GM19372 (cell line): ENCODE data around the gene SYTL4.
"Not testable (repeated sequence)": the region's sequence is repeated elsewhere in the genome, so short reads cannot be mapped to it uniquely, and the experiment has no call there.

ENCODE experiments used
- ATAC-seq: cut with Tn5 transposase; IDR thresholded peaks from one replicate; pipeline ENCODE4 v1.9.1; 2021; ENCODE audit warnings: mild to moderate bottlenecking, low read depth, moderate library complexity; ENCODE audit not compliant: unreplicated experiment

Gene SYTL4

DNA sequence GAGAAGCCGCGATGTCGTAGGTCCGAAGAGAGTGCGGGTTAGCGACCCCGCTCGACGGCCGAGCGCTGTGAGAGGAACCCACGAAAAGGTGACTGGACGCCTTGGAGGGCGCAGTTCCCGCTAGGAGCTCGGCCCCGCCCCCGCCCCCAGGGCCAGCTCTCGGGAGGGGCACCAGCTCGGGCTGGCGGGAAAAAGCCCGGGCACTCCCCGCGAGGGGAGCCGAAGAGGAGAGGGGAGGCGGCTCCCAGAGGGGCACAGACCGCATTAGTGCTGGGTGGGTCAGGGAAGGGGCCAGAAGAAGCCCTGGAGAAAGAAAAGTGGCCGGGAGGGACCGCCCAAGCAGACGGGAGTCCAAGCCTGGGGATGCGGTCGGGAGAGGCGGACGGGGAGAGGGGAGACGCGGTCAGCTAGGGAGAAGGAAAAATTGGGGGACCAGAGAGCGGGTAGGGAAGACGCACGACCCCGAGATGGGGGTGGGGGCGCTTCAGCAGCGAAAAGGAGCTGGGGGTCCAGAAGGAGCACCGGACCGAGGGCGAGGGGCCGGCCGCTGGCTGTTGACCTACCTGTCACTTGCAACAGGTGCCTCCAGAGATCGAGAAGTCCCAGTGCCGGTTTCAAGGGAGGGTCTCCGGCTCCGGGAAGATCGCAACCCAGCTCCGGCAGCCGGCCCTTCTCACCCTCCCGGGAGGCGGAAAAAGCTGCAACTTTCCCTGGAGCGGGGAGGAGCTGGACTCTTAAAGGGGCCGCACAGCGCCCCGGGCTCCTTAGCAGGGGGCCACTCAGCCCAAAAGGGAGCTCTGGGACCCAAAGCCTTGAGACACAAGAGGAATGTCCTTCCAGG is at the start of gene SYTL4:
SYTL4 (minus strand) TSS at position 681 of the 841 bp plus-strand sequence. CDS start 30,084 bp downstream, outside the sequence.
- ATAC-seq: no peak

DNA sequence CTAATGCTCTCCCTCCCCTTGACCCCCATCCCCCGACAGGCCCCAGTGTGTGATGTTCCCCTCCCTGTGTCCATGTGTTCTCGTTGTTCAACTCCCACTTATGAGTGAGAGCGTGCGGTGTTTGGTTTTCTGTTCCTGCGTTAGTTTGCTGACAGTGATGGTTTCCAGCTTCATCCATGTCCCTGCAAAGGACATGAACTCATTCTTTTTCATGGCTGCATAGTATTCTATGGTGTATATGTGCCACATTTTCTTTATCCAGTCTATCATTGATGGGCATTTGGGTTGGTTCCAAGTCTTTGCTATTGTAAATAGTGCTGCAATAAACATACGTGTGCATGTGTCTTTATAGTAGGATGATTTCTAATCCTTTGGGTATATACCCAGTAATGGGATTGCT is 37.5 kb upstream of the SYTL4 start:
- not testable (repeated sequence) for ATAC-seq

DNA sequence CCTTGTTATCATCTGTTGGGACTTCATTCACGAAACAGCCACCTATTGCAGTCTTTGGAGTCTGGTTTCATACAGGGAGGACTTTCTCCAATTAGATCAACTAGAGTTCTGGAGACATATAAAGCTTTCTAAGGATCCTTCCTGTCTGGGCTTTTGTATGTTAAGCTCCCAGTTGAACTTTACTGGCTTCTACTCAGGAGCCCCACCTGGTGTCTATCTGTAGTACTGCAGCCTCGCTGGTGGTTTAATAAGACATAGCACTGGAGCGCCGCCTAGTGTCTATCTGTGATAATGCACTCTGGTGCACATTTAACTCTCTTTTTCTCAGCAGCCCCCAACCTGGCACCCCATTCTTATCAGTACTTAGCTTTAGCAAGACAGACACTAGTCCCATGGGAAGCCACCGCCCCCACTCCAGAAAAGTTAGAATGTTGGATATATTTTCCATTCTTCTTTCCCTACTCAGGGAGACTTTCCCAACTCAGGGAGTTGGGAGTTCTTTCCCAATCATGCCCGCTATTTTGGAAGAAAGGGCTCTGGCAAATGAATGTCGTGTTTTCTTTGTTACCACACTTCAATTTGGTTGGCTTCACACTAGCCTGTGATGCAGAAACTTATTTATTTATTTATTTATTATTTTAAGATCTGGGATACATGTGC is 36.9 kb upstream of the SYTL4 start:
- ATAC-seq: no peak

DNA sequence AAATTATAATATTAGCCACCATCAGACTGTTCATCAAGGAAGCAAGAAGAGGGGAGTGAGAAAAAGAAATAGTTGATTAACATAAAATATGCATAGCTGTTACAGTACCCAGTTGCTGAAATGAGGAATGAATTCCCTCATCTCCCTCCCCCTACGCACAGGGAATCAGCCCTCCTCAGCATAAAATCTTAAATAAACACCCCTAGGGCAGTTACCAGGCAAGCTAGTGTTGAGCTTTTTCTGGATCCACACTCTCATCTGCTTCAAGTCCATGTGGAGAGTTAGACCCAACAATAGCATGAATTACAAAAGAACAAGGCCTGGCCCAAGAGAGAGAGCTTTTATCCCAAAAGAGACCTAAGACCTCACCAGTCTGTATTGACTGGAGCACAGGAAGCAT is 19.0 kb upstream of the SYTL4 start:
- no peak for ATAC-seq

DNA sequence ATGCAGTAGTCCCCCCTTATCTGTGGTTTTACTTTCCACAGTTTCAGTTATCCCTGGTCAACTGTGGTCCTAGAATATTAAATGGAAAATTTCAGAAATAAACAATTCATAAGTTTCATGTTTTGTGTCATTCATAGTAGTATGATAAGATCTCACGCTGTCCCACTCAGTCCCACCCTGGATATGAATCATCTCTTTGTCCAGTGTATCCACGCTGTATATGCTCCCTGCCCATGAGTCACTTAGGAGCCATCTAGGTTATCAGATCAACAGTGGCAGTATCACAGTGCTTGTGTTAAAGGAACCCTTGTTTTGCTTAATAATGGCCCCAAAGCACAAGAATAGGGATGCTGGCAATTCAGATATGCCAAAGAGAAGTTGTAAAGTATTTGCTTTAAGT is 16.2 kb upstream of the SYTL4 start:
- ATAC-seq: no peak

DNA sequence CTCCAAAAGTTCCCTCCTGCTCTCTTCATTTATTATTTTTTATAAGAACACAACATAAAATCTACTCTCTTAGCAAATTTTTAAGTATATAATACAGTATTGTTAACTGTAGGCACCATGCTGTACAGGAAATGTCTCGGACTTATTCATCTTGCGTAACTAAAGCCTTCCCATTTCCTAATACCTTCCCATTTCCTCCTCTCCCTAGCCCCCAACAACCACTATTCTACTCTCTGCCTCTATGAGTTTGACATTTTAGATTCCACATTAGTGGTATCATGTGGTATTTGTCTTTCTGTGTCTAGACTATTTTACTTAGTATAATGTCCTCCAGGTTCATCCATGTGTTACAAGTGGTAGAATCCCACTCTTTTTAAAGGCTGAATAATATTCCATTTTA is 15.8 kb upstream of the SYTL4 start:
- ATAC-seq: no peak

DNA sequence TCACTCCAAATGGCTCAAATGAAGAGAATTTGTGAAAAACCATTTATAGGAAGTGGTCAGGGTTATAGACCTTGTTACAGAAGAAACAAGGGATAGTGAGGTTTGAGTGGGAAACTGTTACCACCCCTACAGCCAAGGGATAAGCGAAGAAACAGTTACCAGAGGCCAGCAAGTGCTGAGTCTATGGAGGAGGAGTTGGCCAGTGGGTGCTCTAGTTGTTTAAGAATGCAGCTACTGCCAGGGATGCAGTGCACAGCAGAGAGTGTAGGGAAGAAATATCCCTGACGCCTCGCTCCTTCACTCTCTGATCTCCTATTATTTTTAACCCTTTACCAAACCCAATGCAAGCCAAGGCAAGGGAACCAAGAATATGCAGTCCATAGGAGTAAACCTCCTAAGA is 15.2 kb upstream of the SYTL4 start:
- no peak for ATAC-seq

DNA sequence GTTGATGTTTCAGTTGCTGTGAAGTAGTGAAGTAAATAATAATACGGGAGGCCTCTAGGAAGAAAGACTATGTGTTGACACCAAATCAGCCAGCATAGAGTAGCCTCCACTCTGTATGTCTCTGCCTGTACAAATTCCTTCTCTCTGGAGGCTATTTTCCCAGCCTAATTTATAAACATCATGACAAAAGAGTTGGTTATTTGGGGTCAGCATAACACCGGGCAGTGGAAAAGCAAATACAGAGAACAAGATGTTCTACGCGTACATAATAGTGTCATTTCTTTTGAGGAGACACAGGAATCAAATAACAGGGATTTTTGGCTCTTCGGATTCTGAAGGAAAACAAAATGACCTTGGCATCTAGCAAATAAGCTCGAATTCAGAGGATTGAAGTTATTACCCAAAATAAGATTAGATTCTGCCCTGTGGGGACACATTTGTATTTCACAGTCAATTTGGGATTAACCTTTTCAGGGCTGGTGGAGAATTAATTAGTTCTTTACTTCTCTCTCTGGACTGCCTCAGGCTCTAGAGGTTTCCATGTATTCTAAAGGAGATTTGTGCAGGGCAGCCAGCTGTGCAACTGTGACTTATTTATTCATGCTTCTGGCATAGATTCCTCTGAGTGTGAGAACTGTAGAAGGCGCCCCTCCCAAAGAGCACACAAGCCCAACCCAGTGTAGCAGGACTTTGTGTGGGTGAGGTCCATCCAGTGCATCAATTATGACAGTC is 14.1 kb upstream of the SYTL4 start:
- no peak for ATAC-seq

DNA sequence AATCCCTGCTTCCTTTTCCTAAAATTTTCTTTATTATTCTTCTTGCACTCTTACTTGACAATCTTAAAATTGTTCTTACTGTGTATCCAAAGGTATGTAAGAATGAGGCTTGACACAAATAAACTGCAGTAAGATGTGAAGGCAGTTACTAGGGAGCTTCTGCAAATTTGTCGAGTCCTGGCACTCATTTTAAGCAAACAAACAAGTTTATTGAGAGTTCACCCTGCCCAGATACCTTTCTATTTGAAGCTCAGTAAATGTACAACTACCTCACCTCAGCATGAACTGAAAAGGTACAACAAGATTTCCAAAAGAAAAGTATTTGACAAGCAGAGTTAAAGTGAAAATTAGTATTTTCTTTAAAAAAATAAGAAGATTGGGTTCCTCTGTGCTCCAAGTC is 13.3 kb upstream of the SYTL4 start:
- ATAC-seq: no peak

DNA sequence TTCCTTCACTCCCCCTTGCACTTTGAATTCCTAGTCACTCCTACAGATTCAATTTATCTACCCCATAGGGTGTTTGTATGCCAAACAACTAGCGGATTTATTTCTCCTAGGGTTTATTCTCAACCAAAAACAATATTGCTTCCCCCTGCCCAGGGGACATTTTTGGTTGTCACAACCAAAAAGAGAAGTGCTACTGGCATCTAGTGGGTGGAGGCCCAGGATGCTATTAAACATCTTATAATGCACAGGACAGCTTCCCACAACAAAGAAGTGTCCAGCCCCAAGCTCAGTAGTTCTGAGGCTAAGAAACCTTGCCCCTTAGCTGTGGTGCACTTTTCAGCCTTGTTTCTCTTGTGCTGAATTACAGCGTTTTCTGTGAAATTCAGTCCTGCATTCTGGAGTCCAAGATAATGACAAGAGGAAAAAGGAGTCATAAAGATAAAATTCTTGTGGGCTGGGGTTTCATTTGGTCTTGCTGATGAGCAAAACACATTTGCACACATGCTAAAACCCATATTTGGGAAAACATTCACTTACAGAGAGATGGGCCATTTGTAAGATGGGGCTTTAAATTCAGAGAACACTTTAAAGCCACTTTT is 11.2 kb upstream of the SYTL4 start:
- no peak for ATAC-seq

DNA sequence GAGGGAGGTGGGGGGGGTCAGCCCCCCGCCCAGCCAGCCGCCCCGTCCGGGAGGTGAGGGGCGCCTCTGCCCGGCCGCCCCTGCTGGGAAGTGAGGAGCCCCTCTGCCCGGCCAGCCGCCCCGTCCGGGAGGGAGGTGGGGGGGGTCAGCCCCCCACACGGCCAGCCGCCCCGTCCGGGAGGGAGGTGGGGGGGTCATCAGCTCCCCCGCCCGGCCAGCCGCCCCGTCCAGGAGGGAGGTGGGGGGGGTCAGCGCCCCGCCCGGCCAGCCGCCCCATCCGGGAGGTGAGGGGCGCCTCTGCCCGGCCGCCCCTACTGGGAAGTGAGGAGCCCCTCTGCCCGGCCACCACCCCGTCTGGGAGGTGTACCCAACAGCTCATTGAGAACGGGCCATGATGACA is 7.9 kb downstream of the SYTL4 start:
- ATAC-seq: not testable (repeated sequence)

DNA sequence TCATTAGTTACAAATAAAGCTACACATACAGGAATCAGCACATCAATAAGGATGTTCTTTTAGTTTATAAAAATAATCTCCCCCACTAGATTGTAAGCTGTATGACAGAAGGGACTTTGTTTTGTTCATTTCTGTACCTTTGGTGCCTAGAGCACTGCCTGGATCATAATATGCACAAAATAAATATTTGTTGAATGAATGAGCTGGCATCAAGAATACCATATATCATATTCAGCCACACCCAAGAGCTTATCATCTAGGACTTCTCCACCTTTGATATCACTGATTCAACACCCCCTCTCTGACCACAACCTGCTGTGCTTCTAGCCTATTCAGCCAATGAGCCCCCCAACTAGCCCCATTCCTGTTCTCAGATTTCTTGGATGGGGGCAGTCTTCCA is 10.6 kb downstream of the SYTL4 start:
- ATAC-seq: no peak

DNA sequence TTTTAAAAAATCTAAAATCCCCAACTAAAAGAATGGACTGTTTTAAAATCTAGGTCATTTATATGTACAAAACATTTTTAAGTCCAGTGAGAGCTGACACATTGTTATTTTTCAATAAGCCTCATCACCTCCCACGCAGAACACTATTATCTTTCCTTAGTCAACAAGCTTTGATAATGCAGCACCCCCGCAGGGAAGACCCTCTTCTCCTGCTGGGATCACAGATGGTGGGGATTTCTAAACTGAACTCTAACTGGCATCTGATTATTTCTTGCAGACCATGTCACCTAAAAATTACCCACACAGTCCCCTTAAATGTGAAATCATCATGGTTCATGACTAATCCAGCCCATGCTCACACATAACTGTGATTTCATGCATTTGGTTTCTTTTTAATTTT is 11.6 kb downstream of the SYTL4 start:
- ATAC-seq: no peak

DNA sequence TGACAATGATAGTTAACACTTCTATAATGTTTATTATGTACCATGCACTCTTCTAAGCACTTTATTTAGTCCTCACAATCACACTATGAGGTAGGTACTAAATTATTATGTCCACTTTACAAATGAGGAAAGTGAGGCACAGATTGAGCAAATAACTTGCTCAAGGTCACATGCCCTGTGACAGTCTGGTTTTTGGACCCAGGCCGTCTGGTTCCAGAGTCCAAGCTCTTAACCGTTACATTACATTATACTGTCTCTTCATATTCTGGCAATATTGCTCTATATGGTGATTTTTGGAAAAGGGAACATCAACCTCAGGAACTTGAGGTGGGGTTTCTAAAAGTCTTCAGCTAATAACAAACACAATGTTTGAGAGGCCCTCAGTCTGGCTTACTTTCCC is 12.8 kb downstream of the SYTL4 start:
- no peak for ATAC-seq

DNA sequence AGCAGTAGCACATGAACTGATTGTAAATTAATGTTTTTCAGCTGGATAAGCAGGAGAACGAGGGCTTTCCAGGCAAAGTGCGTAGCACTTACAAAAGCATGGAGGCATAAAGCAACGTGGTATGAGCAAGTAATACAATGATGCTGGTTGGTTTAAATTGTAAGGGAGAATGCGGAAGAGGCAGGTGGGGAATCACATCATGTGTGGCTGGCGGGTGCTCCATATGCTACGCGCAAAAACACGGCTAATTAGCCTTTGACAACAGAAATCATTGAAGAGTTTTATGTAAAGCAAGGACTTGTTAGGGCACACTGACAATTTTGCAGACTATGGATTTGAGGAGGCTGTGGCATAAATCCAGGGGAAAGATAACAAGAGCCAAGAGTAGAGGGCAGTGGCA is 14.6 kb downstream of the SYTL4 start:
- ATAC-seq: no peak

DNA sequence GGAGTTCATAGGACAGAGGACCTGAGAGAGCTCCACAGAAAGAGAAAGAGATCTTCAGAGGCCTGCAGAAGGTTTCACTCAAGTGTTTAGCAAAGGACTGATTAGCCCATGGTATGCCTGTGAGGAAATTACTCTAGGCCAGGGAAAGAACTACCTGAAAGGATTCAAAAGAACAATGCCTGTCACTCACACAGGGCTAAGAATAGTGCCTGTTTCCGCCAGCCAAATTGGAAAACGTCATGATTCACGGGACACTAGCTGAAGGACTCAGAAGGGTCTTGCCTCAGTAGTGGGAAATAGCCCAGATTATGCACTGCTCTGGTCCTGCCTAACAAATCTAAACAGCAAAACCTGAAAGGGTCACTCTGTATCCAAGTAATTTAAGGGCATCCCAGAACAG is 21.1 kb downstream of the SYTL4 start:
- ATAC-seq: no peak

DNA sequence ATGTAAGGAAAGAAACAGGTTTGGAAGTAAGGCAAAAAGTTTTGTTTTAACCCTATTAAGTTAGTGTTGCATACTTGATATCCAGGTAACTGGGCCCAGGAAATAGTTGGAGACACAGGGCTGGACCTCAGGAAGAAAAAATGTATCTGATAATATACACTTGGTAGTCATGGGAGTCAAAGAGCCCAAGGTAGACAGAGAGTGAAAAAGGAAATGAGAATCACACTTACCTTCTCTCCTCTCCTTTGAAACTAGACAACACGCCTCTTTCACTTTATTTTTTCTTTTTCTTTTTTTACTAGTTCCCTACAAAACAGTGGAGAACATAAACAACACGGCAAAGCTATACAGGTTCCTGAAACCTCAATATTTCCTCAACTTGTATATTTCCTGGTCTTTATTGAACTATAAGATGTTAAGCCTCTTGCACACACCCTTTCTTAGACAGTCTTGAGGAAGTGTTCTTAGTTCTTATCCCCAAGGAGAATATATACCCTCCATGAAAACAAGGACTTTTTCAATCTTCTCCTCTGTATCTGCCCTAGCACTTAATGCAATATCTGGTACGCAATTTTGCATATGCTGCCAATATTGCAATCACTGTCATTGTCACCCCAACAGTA is 27.2 kb downstream of the SYTL4 start:
- no peak for ATAC-seq

DNA sequence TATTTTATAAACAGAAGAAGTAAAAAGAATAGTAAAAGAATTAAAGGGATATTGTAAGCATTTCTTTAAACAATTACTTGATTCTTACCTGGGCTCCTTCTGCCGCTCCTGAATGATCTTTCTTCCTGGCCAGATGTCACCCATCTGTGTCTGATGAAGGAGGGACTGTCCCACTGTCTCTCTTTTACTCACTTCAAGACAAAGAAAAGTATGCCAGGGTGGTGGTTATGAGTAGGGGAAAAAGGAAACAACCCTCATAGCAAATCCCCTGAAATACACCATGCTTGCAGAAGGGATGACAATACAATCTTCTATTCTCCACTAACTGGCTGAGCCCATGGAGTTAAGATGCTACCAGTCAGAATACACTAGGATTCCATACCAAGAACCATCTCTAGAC is 31.1 kb downstream of the SYTL4 start:
- ATAC-seq: no peak

DNA sequence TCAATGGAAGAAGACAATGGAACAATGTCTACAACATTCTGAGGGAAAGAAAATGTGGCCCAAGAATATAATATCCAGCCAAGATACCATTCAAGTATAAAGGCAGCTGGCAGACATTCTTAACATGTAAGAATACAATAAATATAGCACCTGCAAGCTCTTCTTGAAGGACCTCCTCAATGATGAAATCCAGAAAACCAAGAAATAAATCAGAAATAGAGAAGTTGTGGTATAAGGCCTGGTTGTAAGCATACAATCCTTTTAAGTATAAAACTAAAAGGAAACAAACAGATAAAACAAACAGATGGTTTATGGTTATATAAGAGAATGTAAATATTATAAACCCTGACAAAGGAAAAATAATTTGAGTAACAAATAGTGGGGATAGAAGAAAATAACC is 33.4 kb downstream of the SYTL4 start:
- ATAC-seq: no peak

DNA sequence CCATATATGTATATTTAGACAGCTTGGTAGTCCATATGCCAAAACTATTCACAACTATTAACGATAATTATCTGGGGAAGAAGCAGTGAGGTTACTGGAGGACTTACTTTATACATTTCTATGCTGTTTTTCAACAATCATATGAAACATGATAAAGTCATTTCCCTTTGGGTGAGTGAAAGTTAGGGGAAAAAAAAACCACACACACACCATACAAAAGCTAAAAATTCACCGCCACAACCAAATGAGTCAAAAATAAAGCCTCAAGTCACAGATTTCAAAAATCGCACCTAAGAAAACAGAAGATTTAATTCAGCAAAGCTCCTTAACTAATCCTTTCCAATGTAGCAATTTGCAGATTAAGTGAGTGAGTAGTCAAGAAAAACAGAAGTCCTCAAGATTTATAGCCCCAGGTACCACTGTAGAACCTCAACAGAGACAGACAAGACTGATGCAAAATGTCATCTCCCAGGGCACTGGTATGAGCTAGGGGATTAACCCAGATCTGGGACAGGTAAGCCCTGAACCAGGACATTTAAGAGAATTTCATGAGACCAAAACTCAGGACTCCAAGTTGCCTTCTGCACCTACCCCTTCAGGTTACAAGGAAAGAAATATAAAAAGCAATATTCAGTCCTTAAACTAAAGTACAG is 35.1 kb downstream of the SYTL4 start:
- ATAC-seq: no peak
